Upper lobe of left lung (tissue), 6 donors: ENCODE data around the gene MANEAL. TPM values are rescaled to one million over a fixed set of nuclear protein-coding genes. Genes with fewer than 3 reads are reported as not detected.

Experiments
- ATAC-seq, 2 donors: fragments of 200-7000 bp; cut with Tn5 transposase; one replicate each; pipeline ENCODE4 v1.9.1; 2022; ENCODE audit warnings: mild to moderate bottlenecking in 2 of 2, moderate library complexity in 2 of 2; ENCODE audit not compliant: low FRiP score in 2 of 2
- DNase-seq, 2 donors: peaks; one replicate each; pipeline ENCODE4 v3.0.0-alpha.2; 2019 to 2020
- H3K27ac ChIP-seq, 4 donors: fragments of 200-600 bp; sonication (generic); one replicate each; pipeline ENCODE4 v1.5.1; 2016 to 2019
- H3K27me3 ChIP-seq, 4 donors: fragments of 200-600 bp; sonication (generic); one replicate each; pipeline ENCODE4 v1.5.1; 2017 to 2019
- H3K36me3 ChIP-seq, 4 donors: fragments of 200-600 bp; sonication (generic); one replicate each; pipeline ENCODE4 v1.5.1; 2016 to 2019
- H3K4me1 ChIP-seq, 4 donors: fragments of 200-600 bp; sonication (generic); one replicate each; pipeline ENCODE4 v1.5.1; 2018 to 2019
- H3K4me3 ChIP-seq, 4 donors: fragments of 200-600 bp; sonication (generic); one replicate each; pipeline ENCODE4 v1.5.1; 2017 to 2019; ENCODE audit warnings: mild to moderate bottlenecking in 2 of 4, moderate library complexity in 1 of 4
- H3K9me3 ChIP-seq, 4 donors: fragments of 200-600 bp; sonication (generic); one replicate each; pipeline ENCODE4 v1.5.1; 2018 to 2019
- CTCF ChIP-seq, 6 experiments: fragments of 450-650 bp in 4 of 6; fragments of 200-600 bp in 2 of 6; sonication (generic) in 2 of 6; IDR thresholded peaks; one replicate each; pipeline ENCODE4 v1.5.1; 2016 to 2019; ENCODE audit warnings: antibody characterized with exemption in 6 of 6
- EP300 ChIP-seq, 4 donors: sonication (generic); formaldehyde crosslinking; IDR thresholded peaks; one replicate each; pipeline ENCODE4 v1.5.1; 2017; ENCODE audit warnings: antibody characterized with exemption in 4 of 4, control low read depth in 2 of 4
- POLR2A ChIP-seq, 4 donors: fragments of 450-650 bp; IDR thresholded peaks; one replicate each; pipeline ENCODE4 v1.5.1; 2016 to 2017; ENCODE audit warnings: antibody characterized with exemption in 4 of 4, mild to moderate bottlenecking in 2 of 4
- POLR2AphosphoS5 ChIP-seq, 2 donors: sonication (generic); formaldehyde crosslinking; IDR thresholded peaks; one replicate each; pipeline ENCODE4 v1.5.1; 2017; ENCODE audit warnings: antibody characterized with exemption in 2 of 2
- whole genome bisulfite sequencing, 2 donors: methylation state at CpG; one replicate each; pipeline ENCODE4 v1.1.5; 2017 to 2018; 5-methylcytosine and 5-hydroxymethylcytosine counted together
- total RNA-seq, 6 donors: library from RNA; depleted of rRNA in 4 of 6; stranded (reverse); fragments of >200 nt in 4 of 6; gene quantifications; one replicate each; pipeline versions ENCODE4 v1.1.0 to v1.2.1, GENCODE V29; 2016 to 2021
- donor health status: DM: no; HTN: no; CAD: no; lungs with moderate emphysema.
- donor health status: DM: no; HTN: yes; CAD: no; lungs with severe emphysema.

Gene MANEAL
- total RNA-seq, 6 donors from 2014 or later: 2.8 to 8.1 (median 5.2) TPM

GRCh38 chr1:37813529-37814145 lies 20.0 kb downstream of the MANEAL start:
- Histone ChIP-seq H3K9me3 (no peaks in the 10 kb centered on the region), H3K27me3 (no peaks in the 10 kb centered on the region), H3K27ac (no peak overlapping the region), H3K36me3 (peaks cover 15 to 51% (median 25%) of the 10 kb centered on the region in 4 donors), H3K4me1 (peaks cover 14 to 17% (median 14%) of the 10 kb centered on the region in 4 donors), H3K4me3 (no peak overlapping the region)
- 71 to 95% methylated on average over 2 of the region's 2 CpGs for WGBS, 2 donors
- ATAC-seq: no peak
- TF ChIP-seq CTCF (IDR thresholded peaks at IDR 0.05) (no peak), POLR2A (IDR thresholded peaks at IDR 0.05) (no peak), EP300 (IDR thresholded peaks at IDR 0.05) (no peak), POLR2AphosphoS5 (IDR thresholded peaks at IDR 0.05) (no peak)
- DNase-seq: no peak

GRCh38 chr1:37814252-37814651 lies 20.6 kb downstream of the MANEAL start:
- Histone ChIP-seq H3K27me3 (no peaks in the 10 kb centered on the region), H3K27ac (no peak overlapping the region), H3K36me3 (peaks cover 15 to 57% (median 27%) of the 10 kb centered on the region in 4 donors), H3K4me3 (no peak overlapping the region), H3K9me3 (no peaks in the 10 kb centered on the region), H3K4me1 (peaks cover 8 to 10% (median 9%) of the 10 kb centered on the region in 4 donors)
- ATAC-seq (no peak), DNase-seq (no peak)
- no peak for TF ChIP-seq POLR2A (IDR thresholded peaks at IDR 0.05)
- no peak for TF ChIP-seq POLR2AphosphoS5 (IDR thresholded peaks at IDR 0.05)
- 88 to 95% methylated on average over 7 of the region's 7 CpGs for WGBS, 2 donors

GRCh38 chr1:37817481-37817880 lies 23.8 kb downstream of the MANEAL start:
- WGBS, 2 donors: 43 to 47% methylated on average over 2 of the region's 2 CpGs
- Histone ChIP-seq H3K36me3 (peaks cover 18 to 89% (median 47%) of the 10 kb centered on the region in 4 donors), H3K4me3 (no peak overlapping the region), H3K27me3 (no peaks in the 10 kb centered on the region), H3K9me3 (no peaks in the 10 kb centered on the region), H3K4me1 (no peaks in the 10 kb centered on the region), H3K27ac (no peak overlapping the region)
- ATAC-seq (no peak), DNase-seq (no peak)
- no peak for TF ChIP-seq CTCF (IDR thresholded peaks at IDR 0.05)
- TF ChIP-seq EP300 (IDR thresholded peaks at IDR 0.05): no peak
- TF ChIP-seq POLR2A (IDR thresholded peaks at IDR 0.05): no peak
- TF ChIP-seq POLR2AphosphoS5 (IDR thresholded peaks at IDR 0.05): no peak

GRCh38 chr1:37821481-37821880 lies 27.8 kb downstream of the MANEAL start:
- DNase-seq: no peak
- no peak for ATAC-seq
- H3K36me3 ChIP-seq: peaks cover 7 to 75% (median 43%) of the 10 kb centered on the region in 4 donors

More at GRCh38 chr1:37821481-37821880, 27.8 kb downstream of the MANEAL start:
- H3K4me1 ChIP-seq: peaks cover 0 to 3% (median 0%) of the 10 kb centered on the region in 4 donors
- WGBS, 2 donors: 88 to 95% methylated on average over 2 of the region's 2 CpGs
- no peaks in the 10 kb centered on the region for H3K27me3 ChIP-seq
- no peak overlapping the region for H3K4me3 ChIP-seq
- H3K9me3 ChIP-seq: no peaks in the 10 kb centered on the region
- TF ChIP-seq POLR2AphosphoS5 (IDR thresholded peaks at IDR 0.05) (no peak), EP300 (IDR thresholded peaks at IDR 0.05) (no peak), CTCF (IDR thresholded peaks at IDR 0.05) (no peak), POLR2A (IDR thresholded peaks at IDR 0.05) (no peak)
- H3K27ac ChIP-seq: no peak overlapping the region
